BLaER1 (cell line): ENCODE measurements around the gene PALLD.

Experiments used
- H3K27ac ChIP-seq: shearing (Covaris generic); formaldehyde crosslinking; 2 replicates; pipeline ENCODE4 v1.8.1; 2022
- H3K27me3 ChIP-seq: shearing (Covaris generic); formaldehyde crosslinking; 2 replicates; pipeline ENCODE4 v1.8.1; 2022
- H3K36me3 ChIP-seq: shearing (Covaris generic); formaldehyde crosslinking; 2 replicates; pipeline ENCODE4 v1.8.1; 2022
- H3K4me1 ChIP-seq: shearing (Covaris generic); formaldehyde crosslinking; 2 replicates; pipeline ENCODE4 v1.8.1; 2022
- H3K4me2 ChIP-seq: shearing (Covaris generic); formaldehyde crosslinking; 2 replicates; pipeline ENCODE4 v1.8.1; 2022
- H3K4me3 ChIP-seq: shearing (Covaris generic); formaldehyde crosslinking; 2 replicates; pipeline ENCODE4 v1.8.1; 2022
- H3K9ac ChIP-seq: shearing (Covaris generic); formaldehyde crosslinking; 2 replicates; pipeline ENCODE4 v1.8.1; 2022
- H3K9me3 ChIP-seq: shearing (Covaris generic); formaldehyde crosslinking; 2 replicates; pipeline ENCODE4 v1.8.1; 2022
- H4K20me1 ChIP-seq: shearing (Covaris generic); formaldehyde crosslinking; 2 replicates; pipeline ENCODE4 v1.8.1; 2022
- Cebpa-rat ChIP-seq: shearing (Covaris generic); IDR thresholded peaks from 2 replicates; pipeline ENCODE4 v1.8.1; 2022

Gene PALLD

DNA sequence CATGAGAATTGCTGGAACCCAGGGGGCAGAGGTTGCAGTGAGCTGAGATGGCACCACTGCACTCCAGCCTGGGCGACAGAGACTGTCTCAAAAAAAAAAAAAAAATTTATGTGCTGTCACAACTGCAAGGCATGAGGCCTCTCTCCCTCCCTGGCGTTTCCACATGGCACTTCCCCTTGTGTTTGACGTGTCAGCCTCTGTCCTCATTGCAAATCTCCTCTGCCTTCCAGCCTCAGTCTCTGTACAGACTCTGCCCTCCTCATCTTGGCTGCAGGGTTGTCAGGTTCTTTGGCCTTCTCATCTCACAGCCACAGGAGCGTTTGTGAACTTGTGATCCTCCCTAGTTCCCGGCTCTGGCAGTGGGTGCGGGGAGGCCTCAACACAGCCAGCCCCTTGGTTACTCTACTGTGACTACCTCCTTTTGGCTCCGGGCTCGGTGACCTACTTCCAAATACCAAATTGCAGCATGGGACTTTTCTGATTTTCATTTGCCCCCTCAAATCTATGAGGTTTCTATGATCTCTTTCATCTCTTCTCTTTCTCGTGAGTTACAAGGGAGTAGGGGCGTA is 263.2 kb downstream of the PALLD start:
- H3K4me2 ChIP-seq = no peak overlapping the region
- H3K4me1 ChIP-seq = no peaks in the 10 kb centered on the region
- H3K9ac ChIP-seq = no peak overlapping the region
- H3K9me3 ChIP-seq = no peaks in the 10 kb centered on the region
- H3K27ac ChIP-seq = no peak overlapping the region
- TF ChIP-seq Cebpa-rat = no peak
- no peaks in the 10 kb centered on the region for H3K36me3 ChIP-seq
- no peaks in the 10 kb centered on the region for H3K27me3 ChIP-seq
- no peaks in the 10 kb centered on the region for H4K20me1 ChIP-seq
- H3K4me3 ChIP-seq = no peak overlapping the region

DNA sequence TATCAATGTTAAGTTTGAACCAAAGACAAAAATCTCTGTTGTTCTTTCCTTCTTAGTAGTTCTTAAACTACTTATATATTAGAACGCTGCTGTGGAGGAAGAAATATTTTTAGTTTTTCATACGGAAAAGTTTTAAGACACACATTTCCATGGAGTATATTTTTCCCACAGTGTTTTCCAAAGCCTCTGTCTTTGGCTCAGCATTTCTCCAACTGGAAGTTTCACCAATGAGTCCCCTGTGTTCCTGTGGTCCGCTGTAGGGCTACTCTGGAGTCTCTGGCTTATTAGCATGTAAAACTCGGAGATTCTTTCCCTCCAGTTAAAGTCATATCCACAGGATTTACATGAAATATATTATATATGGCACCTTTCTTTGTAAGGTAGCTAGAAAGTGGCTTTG is 264.2 kb downstream of the PALLD start:
- Histone ChIP-seq H3K27me3 (no peaks in the 10 kb centered on the region), H3K36me3 (no peaks in the 10 kb centered on the region), H3K9ac (no peak overlapping the region), H4K20me1 (no peaks in the 10 kb centered on the region), H3K4me2 (no peak overlapping the region), H3K9me3 (no peaks in the 10 kb centered on the region), H3K4me3 (no peak overlapping the region), H3K4me1 (no peaks in the 10 kb centered on the region), H3K27ac (no peak overlapping the region)
- no peak for TF ChIP-seq Cebpa-rat

DNA sequence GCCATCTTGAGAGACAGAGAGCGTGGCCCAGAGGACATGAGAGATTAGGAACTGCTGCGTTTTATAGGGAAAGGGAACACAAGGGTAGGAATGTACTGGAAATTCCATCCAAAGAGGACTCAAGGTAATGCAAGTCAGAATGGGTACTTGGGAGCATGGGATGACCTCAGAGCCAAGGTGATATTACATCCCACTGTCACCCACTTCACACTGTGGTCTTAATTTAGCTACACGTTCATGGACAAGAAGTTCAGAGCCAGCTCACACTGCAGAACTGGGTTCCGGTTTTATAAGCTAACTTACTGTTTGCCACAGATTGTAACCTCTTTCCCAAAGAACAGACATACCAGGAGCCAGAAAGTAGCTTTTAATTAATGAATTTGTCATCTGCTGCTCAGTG is 268.5 kb downstream of the PALLD start:
- H3K4me1 ChIP-seq = no peaks in the 10 kb centered on the region
- TF ChIP-seq Cebpa-rat = no peak
- no peak overlapping the region for H3K4me2 ChIP-seq
- H3K27me3 ChIP-seq = no peaks in the 10 kb centered on the region
- H4K20me1 ChIP-seq = no peaks in the 10 kb centered on the region
- H3K27ac ChIP-seq = no peak overlapping the region
- H3K4me3 ChIP-seq = no peak overlapping the region
- H3K36me3 ChIP-seq = no peaks in the 10 kb centered on the region
- H3K9me3 ChIP-seq = no peaks in the 10 kb centered on the region
- no peak overlapping the region for H3K9ac ChIP-seq

DNA sequence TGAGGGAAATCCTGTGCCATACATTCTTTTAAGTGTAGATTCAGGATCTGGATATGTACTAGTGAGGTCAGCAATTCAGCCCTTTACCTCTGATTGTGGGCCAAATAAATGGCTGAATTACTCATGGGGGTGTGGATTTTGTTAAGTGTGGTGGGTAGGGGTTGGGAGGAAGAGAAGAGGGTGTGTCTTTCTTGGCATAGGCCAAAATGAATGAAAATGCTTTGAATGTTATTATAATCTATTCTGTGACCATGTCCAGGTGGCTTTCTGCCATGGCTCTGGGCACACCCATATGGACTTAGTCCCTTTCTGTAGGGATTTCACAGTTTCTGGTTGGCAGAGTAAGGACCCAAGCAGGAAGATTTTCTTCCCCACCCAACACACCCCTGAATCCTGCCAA is 268.9 kb downstream of the PALLD start:
- Histone ChIP-seq H3K4me1 (no peaks in the 10 kb centered on the region), H4K20me1 (no peaks in the 10 kb centered on the region), H3K9ac (no peak overlapping the region), H3K27me3 (no peaks in the 10 kb centered on the region), H3K27ac (no peak overlapping the region), H3K4me2 (no peak overlapping the region), H3K4me3 (no peak overlapping the region), H3K9me3 (no peaks in the 10 kb centered on the region), H3K36me3 (no peaks in the 10 kb centered on the region)
- no peak for TF ChIP-seq Cebpa-rat

DNA sequence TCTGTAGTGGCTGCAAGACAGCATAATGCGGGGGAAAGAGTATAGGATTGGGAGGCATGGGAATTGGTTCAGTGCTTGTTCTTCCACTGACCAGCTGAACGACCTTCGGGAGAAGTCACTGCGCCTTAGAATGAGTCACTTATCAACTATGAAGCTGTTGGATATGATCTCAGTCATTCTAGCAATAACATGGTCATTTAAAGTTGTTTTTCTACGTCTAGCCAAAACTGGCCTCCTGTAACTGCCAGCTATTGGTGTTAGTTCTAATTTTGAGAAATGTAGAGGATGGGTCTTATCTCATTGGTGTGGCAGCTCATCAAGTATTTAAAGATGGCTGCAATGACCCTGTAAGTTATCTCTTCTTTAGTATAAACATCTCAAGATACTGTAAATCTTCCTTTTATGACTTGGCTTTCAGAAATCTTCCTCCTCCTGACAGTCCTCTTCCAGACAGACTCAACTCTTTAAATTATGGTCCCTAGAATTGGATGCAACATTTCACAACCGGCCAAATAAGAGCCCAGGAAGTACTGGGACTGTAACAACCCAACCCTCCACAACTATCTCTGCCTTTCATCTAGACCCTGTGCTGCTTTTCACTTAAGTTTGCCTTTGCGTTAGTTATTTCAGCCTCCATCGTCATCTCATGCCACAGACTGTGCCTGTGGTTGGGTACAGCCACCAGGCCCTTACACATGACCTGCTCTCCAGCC is 269.9 kb downstream of the PALLD start:
- Histone ChIP-seq H3K9ac (no peak overlapping the region), H3K27me3 (no peaks in the 10 kb centered on the region), H3K4me1 (no peaks in the 10 kb centered on the region), H3K36me3 (no peaks in the 10 kb centered on the region), H3K4me3 (no peak overlapping the region), H3K9me3 (no peaks in the 10 kb centered on the region), H4K20me1 (no peaks in the 10 kb centered on the region), H3K27ac (no peak overlapping the region), H3K4me2 (no peak overlapping the region)
- TF ChIP-seq Cebpa-rat = no peak

DNA sequence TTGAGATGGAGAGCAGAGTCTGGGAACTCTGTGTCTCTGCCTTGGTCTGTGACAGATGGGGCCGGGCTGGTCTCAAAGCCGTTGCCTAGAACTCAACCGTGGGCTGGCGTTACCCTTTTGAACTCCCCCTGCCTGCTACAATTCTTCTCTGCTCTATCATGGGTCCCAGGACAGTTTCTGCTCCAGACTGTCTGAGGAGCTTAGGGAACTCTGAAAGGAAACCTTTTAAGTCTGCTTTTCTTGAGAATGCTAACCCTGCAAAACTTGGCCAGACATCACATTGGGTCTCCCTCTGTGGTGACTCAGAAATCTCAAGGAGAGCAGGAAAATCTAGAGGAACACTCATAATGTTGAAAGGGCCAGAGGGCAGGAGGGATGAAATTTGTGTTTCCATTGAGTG is 272.6 kb downstream of the PALLD start:
- Histone ChIP-seq H3K27ac (no peak overlapping the region), H3K36me3 (no peaks in the 10 kb centered on the region), H3K9me3 (no peaks in the 10 kb centered on the region), H3K4me2 (no peak overlapping the region), H4K20me1 (no peaks in the 10 kb centered on the region), H3K9ac (no peak overlapping the region), H3K27me3 (no peaks in the 10 kb centered on the region), H3K4me3 (no peak overlapping the region), H3K4me1 (no peaks in the 10 kb centered on the region)
- no peak for TF ChIP-seq Cebpa-rat

DNA sequence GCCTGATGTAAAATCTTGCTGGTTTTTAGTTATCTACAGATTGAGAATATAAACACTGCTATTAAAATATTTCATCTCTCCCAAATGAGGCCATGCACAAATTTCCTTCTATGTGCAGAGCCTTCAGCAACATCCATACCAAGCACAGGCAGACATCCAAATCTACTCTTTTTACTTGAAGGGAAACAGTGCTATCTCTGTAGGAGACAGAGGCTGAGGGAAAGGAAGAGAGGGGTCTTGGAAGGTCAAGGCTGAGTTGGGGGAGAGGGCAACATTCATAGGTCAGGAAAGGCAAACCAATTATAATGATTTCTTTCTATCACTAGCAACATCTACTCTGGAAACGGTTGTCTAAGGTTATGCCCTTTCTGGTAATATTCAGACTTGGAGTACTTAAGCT is 273.0 kb downstream of the PALLD start:
- no peak overlapping the region for H3K27ac ChIP-seq
- no peak overlapping the region for H3K4me2 ChIP-seq
- no peak for TF ChIP-seq Cebpa-rat
- no peaks in the 10 kb centered on the region for H3K9me3 ChIP-seq
- no peaks in the 10 kb centered on the region for H4K20me1 ChIP-seq
- H3K4me1 ChIP-seq = no peaks in the 10 kb centered on the region
- H3K9ac ChIP-seq = no peak overlapping the region
- H3K36me3 ChIP-seq = no peaks in the 10 kb centered on the region
- H3K4me3 ChIP-seq = no peak overlapping the region
- no peaks in the 10 kb centered on the region for H3K27me3 ChIP-seq

DNA sequence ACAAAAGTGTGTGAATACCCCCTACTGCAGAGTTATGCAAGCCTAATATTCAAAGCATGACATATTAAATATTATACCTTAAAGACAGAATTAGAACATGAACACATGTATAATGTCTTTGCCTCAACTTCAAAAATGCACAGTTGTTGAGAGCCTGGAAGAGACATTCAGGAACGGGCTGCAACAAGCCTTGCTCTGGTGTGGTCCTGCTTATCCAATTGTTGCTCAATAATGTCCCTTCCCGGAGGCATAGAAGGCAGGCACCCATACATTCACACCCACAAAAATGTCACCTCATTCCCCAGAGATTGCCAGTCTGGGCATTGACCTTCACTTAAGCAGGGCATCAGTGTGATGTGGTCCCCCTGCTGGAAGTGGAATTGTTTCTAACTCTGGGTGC is 274.4 kb downstream of the PALLD start:
- Histone ChIP-seq H3K27ac (no peak overlapping the region), H3K36me3 (no peaks in the 10 kb centered on the region), H3K27me3 (no peaks in the 10 kb centered on the region), H4K20me1 (no peaks in the 10 kb centered on the region), H3K9me3 (peaks cover 7% of the 10 kb centered on the region; the same call in 1 of the 2 replicates), H3K9ac (no peak overlapping the region), H3K4me3 (no peak overlapping the region), H3K4me1 (no peaks in the 10 kb centered on the region), H3K4me2 (no peak overlapping the region)
- no peak for TF ChIP-seq Cebpa-rat

DNA sequence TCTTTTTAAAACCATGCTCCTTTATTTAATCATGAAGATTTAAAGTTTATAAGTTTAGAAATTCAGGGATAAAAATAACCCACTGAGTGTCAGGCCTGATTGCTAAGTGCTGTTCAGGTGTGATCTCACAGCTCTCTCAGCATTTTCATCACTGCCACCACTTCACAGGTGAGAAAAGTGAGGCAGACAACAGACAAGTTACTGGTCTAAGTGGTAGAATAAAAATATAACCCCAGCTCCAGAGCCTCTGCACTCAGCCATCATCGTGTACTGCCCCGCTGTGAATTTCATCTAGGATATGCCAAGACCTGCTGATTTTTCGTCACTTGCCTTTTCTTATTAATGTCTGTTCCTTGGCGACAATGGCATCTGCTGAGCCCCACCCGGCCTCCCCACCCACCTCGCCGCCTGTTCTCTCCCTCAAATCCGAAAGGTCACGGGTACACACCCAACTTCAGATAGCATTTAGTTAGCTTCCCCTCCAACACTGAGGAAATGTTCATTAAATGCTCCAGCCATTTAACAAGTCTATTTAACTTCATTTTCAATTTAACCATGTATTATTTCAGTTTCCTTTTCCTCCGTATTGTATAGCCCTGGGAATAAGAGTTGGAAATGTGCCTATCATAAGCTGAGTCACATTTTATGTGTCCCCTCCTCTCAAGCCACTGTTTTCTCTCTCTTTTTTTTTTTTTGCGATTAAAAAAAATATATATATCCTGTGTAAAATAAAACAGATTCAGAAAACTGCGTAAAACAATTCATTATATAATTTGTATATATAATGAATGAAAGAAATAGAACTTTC is 276.7 kb downstream of the PALLD start:
- H4K20me1 ChIP-seq = no peaks in the 10 kb centered on the region
- TF ChIP-seq Cebpa-rat = no peak
- H3K4me3 ChIP-seq = no peak overlapping the region
- H3K27me3 ChIP-seq = no peaks in the 10 kb centered on the region
- peaks cover 14% of the 10 kb centered on the region for H3K9me3 ChIP-seq
- no peak overlapping the region for H3K9ac ChIP-seq
- H3K27ac ChIP-seq = no peak overlapping the region
- no peak overlapping the region for H3K4me2 ChIP-seq
- no peaks in the 10 kb centered on the region for H3K36me3 ChIP-seq
- H3K4me1 ChIP-seq = no peaks in the 10 kb centered on the region

DNA sequence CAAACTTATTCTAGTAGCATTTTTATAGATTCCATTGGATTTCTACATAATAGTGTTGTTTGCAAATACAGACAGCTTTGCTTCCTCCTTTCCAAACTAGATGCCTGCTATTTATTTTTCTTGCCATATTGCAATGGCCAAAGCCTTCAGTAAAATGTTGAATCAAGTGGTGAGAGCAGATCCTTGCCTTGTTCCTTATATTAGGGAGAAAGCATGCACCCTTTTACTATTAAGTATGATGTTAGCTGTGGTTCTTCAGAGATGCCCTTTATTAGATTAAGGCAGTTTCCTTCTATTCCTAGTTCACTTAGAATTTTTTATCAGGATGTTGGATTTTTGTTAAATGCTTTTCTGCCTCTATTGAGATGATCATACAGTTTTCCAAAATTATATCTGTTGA is 279.5 kb downstream of the PALLD start:
- Histone ChIP-seq H3K4me2 (no peak overlapping the region), H3K9ac (no peak overlapping the region), H3K27me3 (no peaks in the 10 kb centered on the region), H3K4me1 (no peaks in the 10 kb centered on the region), H3K27ac (no peak overlapping the region), H4K20me1 (no peaks in the 10 kb centered on the region), H3K4me3 (no peak overlapping the region), H3K36me3 (no peaks in the 10 kb centered on the region), H3K9me3 (peaks cover 14% of the 10 kb centered on the region)
- TF ChIP-seq Cebpa-rat = no peak
